Loucy (cell line): Measurements from ENCODE around the gene MAT2B.

ENCODE experiments used
- CTCF ChIP-seq: fragments of 200-600 bp; sonication (generic); conservative IDR thresholded peaks from 2 replicates; pipeline ENCODE4 v1.5.1; 2014; ENCODE audit warnings: mild to moderate bottlenecking, antibody characterized with exemption, low read length
- EZH2phosphoT487 ChIP-seq: fragments of 200-600 bp; IDR thresholded peaks from 2 replicates; pipeline ENCODE4 v1.6.1; 2018; ENCODE audit warnings: antibody characterized with exemption, mild to moderate bottlenecking, moderate library complexity, borderline replicate concordance

GRCh38 chr5:163508753-163509152 is 3.3 kb downstream of the MAT2B start:
- TF ChIP-seq CTCF (no peak), EZH2phosphoT487 (no peak)
